Smooth muscle cell (in vitro differentiated cells): ENCODE results near the gene PCED1B. TPM values are rescaled to one million over a fixed set of nuclear protein-coding genes. Genes with fewer than 3 reads are reported as not detected.

Source experiments
- DNase-seq: peaks from one replicate; lab custom pipeline; 2025; ENCODE audit not compliant: unreplicated experiment; lab: John Stamatoyannopoulos, UW
- H2AFZ ChIP-seq: fragments of 200-600 bp; sonication (generic); 2 replicates; pipeline ENCODE4 v1.6.0; 2016; ENCODE audit warnings: antibody characterized with exemption, low read depth, mild to moderate bottlenecking
- H3F3A ChIP-seq: fragments of 200-600 bp; sonication (generic); 2 replicates; pipeline ENCODE4 v1.6.0; 2017; ENCODE audit warnings: antibody characterized with exemption, low read depth
- H3K27ac ChIP-seq: fragments of 200-600 bp; sonication (generic); 2 replicates; pipeline ENCODE4 v1.5.1; 2016; ENCODE audit warnings: low read depth, mild to moderate bottlenecking
- H3K27me3 ChIP-seq: fragments of 200-600 bp; sonication (generic); 2 replicates; pipeline ENCODE4 v1.6.1; 2016; ENCODE audit warnings: low read depth, mild to moderate bottlenecking
- H3K36me3 ChIP-seq: fragments of 200-600 bp; sonication (generic); 2 replicates; pipeline ENCODE4 v1.5.1; 2016; ENCODE audit warnings: low read depth
- H3K4me1 ChIP-seq: fragments of 200-600 bp; sonication (generic); 2 replicates; pipeline ENCODE4 v1.5.1; 2016; ENCODE audit warnings: low read depth
- H3K4me2 ChIP-seq: fragments of 200-600 bp; sonication (generic); 2 replicates; pipeline ENCODE4 v1.6.0; 2016; ENCODE audit warnings: mild to moderate bottlenecking
- H3K4me3 ChIP-seq: fragments of 200-600 bp; sonication (generic); 2 replicates; pipeline ENCODE4 v1.5.1; 2016; ENCODE audit warnings: mild to moderate bottlenecking
- H3K79me2 ChIP-seq: fragments of 200-600 bp; sonication (generic); 2 replicates; pipeline ENCODE4 v1.6.0; 2016; ENCODE audit warnings: low read depth, mild to moderate bottlenecking
- H3K9ac ChIP-seq: fragments of 200-600 bp; sonication (generic); 2 replicates; pipeline ENCODE4 v1.6.0; 2016; ENCODE audit warnings: low read depth
- H3K9me3 ChIP-seq: fragments of 200-600 bp; sonication (generic); replicated peaks from 2 replicates; pipeline ENCODE4 v1.5.1; 2016; ENCODE audit warnings: low read depth
- H4K20me1 ChIP-seq: fragments of 200-600 bp; sonication (generic); 2 replicates; pipeline ENCODE4 v1.6.0; 2016; ENCODE audit warnings: low read depth
- WGBS: methylation state at CpG from one replicate; pipeline ENCODE4 v1.1.7; 2016; ENCODE audit warnings: low lambda C conversion rate; 5-methylcytosine and 5-hydroxymethylcytosine counted together
- polyA plus RNA-seq: library from polyadenylated mRNA; unstranded; fragments of >200 nt; fragmentation: Nextera tagmentation; extraction: Ambion mirVana; gene quantifications from 2 replicates; pipeline ENCODE4 v1.2.1, GENCODE V29; 2016
- total RNA-seq: library from RNA; depleted of rRNA; stranded (reverse); fragments of >200 nt; gene quantifications from 2 replicates; pipeline ENCODE4 v1.2.3, GENCODE V29; 2014
- TF ChIP-seq, protein P1 (sequence below): fragments of 200-600 bp; sonication (generic); IDR thresholded peaks from 2 replicates; pipeline ENCODE4 v1.5.1; 2017; ENCODE audit warnings: borderline replicate concordance, mild to moderate bottlenecking, antibody characterized with exemption; ENCODE audit not compliant: insufficient read depth, poor library complexity, severe bottlenecking

PCED1B gene
- total and polyA plus RNA-seq, 2 experiments from 2014 or later = 2.7 to 3.5 TPM

DNA sequence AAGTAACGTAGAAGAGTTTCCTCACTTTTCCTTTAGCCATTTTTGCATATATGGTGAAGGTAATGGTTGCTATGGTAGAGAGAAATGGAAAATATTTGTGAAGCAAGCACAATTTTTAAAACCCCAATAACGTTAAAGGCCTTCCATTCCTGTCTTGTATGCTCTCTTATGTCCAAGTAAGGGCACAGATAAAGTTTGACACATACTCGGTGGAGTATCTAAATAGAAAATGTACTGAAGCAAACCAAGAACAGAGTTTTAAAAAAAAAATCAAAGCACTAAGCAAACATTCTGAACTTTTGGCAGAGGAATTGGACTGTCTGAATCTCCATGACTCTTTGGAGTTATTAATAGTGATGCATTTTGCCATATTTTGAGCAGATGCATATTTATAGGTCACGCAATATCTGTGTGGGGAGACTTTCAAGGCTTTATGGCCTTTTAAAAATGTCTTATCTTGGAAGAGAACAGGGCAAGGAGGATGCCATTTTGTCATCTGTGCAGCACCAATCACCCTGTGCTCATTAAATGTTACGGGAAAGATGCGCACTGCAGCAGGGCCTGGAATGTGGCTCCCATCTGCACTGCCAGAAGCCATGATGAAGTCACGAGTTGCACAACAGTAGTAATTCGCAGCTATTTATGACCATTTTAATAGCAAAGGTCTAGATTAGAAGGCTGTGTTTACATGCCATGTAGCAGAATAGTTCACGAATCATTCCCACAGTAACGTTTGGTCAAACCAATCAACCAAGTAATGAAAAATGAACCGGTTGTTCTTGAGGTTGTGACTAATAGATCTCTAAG lies 23.6 kb downstream of the PCED1B start:
- H3K4me3 ChIP-seq = no peak overlapping the region
- 34% methylated on average over 10 of the region's 11 CpGs for WGBS
- H3K36me3 ChIP-seq = no peaks in the 10 kb centered on the region
- no peaks in the 10 kb centered on the region for H3K27me3 ChIP-seq
- H3K27ac ChIP-seq = peak overlapping the region; percentile 79
- TF ChIP-seq, protein P1, sequence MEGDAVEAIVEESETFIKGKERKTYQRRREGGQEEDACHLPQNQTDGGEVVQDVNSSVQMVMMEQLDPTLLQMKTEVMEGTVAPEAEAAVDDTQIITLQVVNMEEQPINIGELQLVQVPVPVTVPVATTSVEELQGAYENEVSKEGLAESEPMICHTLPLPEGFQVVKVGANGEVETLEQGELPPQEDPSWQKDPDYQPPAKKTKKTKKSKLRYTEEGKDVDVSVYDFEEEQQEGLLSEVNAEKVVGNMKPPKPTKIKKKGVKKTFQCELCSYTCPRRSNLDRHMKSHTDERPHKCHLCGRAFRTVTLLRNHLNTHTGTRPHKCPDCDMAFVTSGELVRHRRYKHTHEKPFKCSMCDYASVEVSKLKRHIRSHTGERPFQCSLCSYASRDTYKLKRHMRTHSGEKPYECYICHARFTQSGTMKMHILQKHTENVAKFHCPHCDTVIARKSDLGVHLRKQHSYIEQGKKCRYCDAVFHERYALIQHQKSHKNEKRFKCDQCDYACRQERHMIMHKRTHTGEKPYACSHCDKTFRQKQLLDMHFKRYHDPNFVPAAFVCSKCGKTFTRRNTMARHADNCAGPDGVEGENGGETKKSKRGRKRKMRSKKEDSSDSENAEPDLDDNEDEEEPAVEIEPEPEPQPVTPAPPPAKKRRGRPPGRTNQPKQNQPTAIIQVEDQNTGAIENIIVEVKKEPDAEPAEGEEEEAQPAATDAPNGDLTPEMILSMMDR = no peak
- H3K79me2 ChIP-seq = no peaks in the 10 kb centered on the region
- DNase-seq = no peak
- H3F3A ChIP-seq = peaks cover 8% of the 10 kb centered on the region
- no peak overlapping the region for H3K9ac ChIP-seq
- H3K4me2 ChIP-seq = peak overlapping the region; percentile 52
- H2AFZ ChIP-seq = no peak overlapping the region
- no peaks in the 10 kb centered on the region for H4K20me1 ChIP-seq
- H3K4me1 ChIP-seq = no peaks in the 10 kb centered on the region
- no peaks in the 10 kb centered on the region for H3K9me3 ChIP-seq

DNA sequence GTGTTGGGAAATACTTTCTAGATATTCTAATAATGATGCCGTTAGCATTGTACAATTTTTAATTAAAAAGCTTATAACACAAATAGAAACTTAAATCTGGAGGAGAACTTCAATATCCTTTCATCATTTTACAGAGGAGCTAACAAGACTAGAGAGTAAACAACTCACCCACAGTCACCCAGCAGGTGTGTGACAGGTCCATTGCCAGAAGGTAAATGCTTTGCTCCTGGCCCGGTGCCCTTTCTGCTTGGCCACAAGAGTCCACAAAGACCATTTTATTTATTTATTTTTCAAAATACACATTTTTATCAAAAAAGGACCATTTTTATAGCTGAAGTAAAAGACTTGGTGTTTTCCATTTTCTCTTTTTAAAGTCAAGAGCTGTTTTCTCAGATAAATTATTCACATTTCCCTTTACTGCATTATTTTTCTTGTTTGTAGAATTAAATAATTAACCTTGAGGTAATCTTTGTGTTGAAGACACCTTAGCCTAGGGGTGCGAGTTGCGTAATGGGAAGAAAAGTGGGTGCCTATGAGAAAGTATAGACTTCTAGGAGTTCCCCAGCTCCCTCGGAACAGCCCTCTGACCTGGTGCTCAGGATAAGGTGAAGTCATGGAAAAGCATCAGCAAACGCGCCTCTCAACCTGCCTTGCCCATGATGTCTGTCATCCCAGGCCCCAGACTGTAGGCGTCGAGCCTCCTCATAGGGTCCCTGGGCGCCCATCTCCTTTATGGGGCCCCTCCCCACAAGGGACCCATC lies 26.7 kb downstream of the PCED1B start:
- TF ChIP-seq, protein P1 = no peak
- DNase-seq = no peak
- H3K79me2 ChIP-seq = no peaks in the 10 kb centered on the region
- no peak overlapping the region for H3K27ac ChIP-seq
- H3K9me3 ChIP-seq = no peaks in the 10 kb centered on the region
- no peak overlapping the region for H2AFZ ChIP-seq
- WGBS = 94% methylated on average over 10 of the region's 10 CpGs
- no peaks in the 10 kb centered on the region for H3K27me3 ChIP-seq
- no peak overlapping the region for H3K4me3 ChIP-seq
- peaks cover 8% of the 10 kb centered on the region for H3F3A ChIP-seq
- H3K4me1 ChIP-seq = no peaks in the 10 kb centered on the region
- no peak overlapping the region for H3K9ac ChIP-seq
- no peaks in the 10 kb centered on the region for H4K20me1 ChIP-seq
- H3K4me2 ChIP-seq = no peak overlapping the region
- H3K36me3 ChIP-seq = no peaks in the 10 kb centered on the region

DNA sequence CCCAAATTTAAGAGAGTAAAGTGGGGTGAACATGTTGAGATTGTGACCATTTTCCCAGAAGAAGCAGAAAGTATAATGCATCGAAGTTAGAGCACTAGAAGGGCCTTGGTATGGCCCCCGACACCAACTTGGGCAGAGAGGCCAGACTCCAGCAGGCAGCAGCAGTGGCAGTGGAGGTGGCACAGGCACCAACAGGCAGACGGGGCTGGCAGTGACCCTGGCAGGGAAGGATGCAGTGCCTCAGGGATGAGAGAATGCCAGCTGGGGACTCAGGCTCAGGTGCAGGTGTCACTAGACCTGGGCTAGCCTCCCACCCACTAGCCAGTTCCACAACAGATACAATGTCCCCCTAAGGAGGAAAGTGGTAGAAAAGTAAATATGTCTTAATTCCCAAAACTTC lies 28.0 kb downstream of the PCED1B start:
- TF ChIP-seq, protein P1 = no peak
- H3K36me3 ChIP-seq = no peaks in the 10 kb centered on the region
- H3K79me2 ChIP-seq = no peaks in the 10 kb centered on the region
- no peaks in the 10 kb centered on the region for H3K4me1 ChIP-seq
- H3K9me3 ChIP-seq = no peaks in the 10 kb centered on the region
- no peak overlapping the region for H3K27ac ChIP-seq
- H2AFZ ChIP-seq = no peak overlapping the region
- H3K27me3 ChIP-seq = no peaks in the 10 kb centered on the region
- 90% methylated on average over 3 of the region's 3 CpGs for WGBS
- H4K20me1 ChIP-seq = no peaks in the 10 kb centered on the region
- no peak overlapping the region for H3K4me3 ChIP-seq
- no peak overlapping the region for H3K4me2 ChIP-seq
- H3K9ac ChIP-seq = no peak overlapping the region
- H3F3A ChIP-seq = peaks cover 6% of the 10 kb centered on the region
- no peak for DNase-seq
